RWPE2 (cell line): ENCODE data around the gene EIF4E2.
"Not testable (repeated sequence)": the region's sequence is repeated elsewhere in the genome, so short reads cannot be mapped to it uniquely, and the experiment has no call there.

Experiments used
- ATAC-seq: fragments of 200-7000 bp; cut with Tn5 transposase; 3 replicates; pipeline ENCODE4 v1.9.1; 2021; ENCODE audit warnings: low read depth
- DNase-seq: peaks from one replicate; pipeline ENCODE4 v3.0.0-alpha.2; 2020; ENCODE audit warnings: low spot score
- H3K27ac ChIP-seq: fragments of 450-650 bp; 2 replicates; pipeline ENCODE4 v1.5.1; 2017; ENCODE audit warnings: mild to moderate bottlenecking; ENCODE audit not compliant: poor library complexity, severe bottlenecking
- H3K27me3 ChIP-seq: fragments of 250-450 bp; sonication (Bioruptor Pico); 2 replicates; pipeline ENCODE4 v1.5.1; 2021; ENCODE audit warnings: mild to moderate bottlenecking, moderate library complexity; ENCODE audit not compliant: insufficient read depth, poor library complexity, severe bottlenecking
- H3K36me3 ChIP-seq: fragments of 250-450 bp; sonication (Bioruptor Pico); 2 replicates; pipeline ENCODE4 v1.5.1; 2020; ENCODE audit warnings: low read depth, mild to moderate bottlenecking, moderate library complexity
- H3K4me1 ChIP-seq: fragments of 250-450 bp; sonication (Bioruptor Pico); 2 replicates; pipeline ENCODE4 v1.5.1; 2021; ENCODE audit warnings: mild to moderate bottlenecking, moderate library complexity; ENCODE audit not compliant: insufficient read depth, poor library complexity, severe bottlenecking
- H3K4me3 ChIP-seq: fragments of 250-450 bp; sonication (Bioruptor Pico); 2 replicates; pipeline ENCODE4 v1.5.1; 2021; ENCODE audit warnings: mild to moderate bottlenecking, moderate library complexity; ENCODE audit not compliant: severe bottlenecking
- H3K9me3 ChIP-seq: fragments of 250-450 bp; sonication (Bioruptor Pico); 2 replicates; pipeline ENCODE4 v1.5.1; 2021; ENCODE audit warnings: mild to moderate bottlenecking, moderate library complexity; ENCODE audit not compliant: severe bottlenecking
- CTCF ChIP-seq: fragments of 450-650 bp; IDR thresholded peaks from one replicate; pipeline ENCODE4 v1.5.1; 2017; ENCODE audit warnings: mild to moderate bottlenecking, moderate library complexity; ENCODE audit not compliant: poor library complexity, severe bottlenecking

The EIF4E2 gene

DNA sequence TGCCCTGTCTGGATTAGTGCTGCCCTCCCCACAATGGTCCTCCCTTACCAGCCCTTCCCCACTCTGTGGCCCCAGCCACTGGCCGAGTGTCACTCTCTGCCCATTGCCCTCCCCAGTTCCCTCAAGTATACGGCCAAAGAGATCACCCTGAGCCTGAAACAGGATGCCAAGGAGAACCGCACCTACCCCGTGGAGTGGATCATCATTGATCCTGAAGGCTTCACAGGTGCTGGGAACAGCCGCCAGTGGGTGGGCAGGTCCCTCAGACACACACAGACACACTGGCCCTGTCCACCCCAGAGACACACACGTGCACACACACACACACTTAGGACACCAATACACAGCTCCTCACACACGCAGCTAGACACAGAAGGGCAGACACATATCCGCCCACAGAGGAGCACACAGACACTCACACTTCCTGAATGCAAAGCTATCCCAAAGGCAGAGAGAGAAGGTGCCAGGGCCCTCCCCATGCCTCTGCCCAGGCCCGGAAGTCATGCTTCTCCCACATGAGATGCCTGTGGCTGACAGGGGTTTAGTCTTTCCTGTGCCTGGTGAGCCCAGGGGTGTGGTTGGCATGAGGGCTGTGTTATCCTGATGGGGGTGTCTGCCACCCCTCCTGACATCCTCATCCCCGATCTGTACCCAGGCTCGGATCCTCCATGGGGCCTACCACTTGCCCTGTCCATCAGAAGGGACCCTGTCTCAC, 21.6 kb upstream of the EIF4E2 start:
- no peaks in the 10 kb centered on the region for H3K4me1 ChIP-seq
- H3K27ac ChIP-seq: no peak overlapping the region
- no peaks in the 10 kb centered on the region for H3K9me3 ChIP-seq
- peaks cover 9% of the 10 kb centered on the region for H3K27me3 ChIP-seq
- H3K36me3 ChIP-seq: no peaks in the 10 kb centered on the region
- no peak for TF ChIP-seq CTCF
- ATAC-seq (peak; percentile 28; the same call in 1 of the 3 replicates), DNase-seq (peak; percentile 30)
- no peak overlapping the region for H3K4me3 ChIP-seq

GRCh38 chr2:232529806-232530547, 20.5 kb upstream of the EIF4E2 start:
- Histone ChIP-seq H3K36me3 (no peaks in the 10 kb centered on the region), H3K27ac (no peak overlapping the region), H3K4me3 (no peak overlapping the region), H3K4me1 (no peaks in the 10 kb centered on the region), H3K27me3 (no peaks in the 10 kb centered on the region), H3K9me3 (no peaks in the 10 kb centered on the region)
- no peak for ATAC-seq
- DNase-seq: peak; percentile 49
- TF ChIP-seq CTCF: no peak

DNA sequence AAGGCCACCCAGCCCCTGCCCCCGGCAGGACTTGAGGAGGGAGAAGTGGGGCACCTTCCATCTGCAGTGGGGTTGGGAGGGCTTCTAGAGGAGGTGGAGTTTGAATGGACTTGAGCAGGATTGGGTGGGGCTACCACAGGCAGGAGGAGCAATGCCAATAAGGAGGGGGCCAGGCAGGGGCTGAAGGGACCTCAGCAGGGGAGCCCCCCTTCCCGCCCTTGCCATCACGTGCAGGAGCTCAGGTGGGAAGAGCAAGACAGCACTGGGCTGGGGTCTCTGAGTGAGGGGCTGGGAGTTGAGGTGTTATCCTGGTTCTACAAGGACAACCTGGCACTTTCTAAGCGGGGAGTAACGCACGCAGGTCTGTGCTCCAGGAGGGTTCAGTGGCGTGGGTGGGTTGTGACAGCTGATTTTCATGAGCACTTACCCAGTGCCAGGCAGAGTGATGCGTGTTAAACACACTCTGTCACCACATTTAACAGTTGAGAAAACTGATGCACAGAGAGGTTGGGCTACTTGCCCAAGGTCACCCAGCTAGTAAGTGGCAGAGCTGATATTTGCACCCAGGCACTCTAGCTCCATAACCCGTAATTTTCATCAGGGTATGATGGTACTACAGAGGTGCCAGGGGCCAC, 19.7 kb upstream of the EIF4E2 start:
- Histone ChIP-seq H3K4me3 (no peak overlapping the region), H3K36me3 (no peaks in the 10 kb centered on the region), H3K27ac (no peak overlapping the region), H3K9me3 (no peaks in the 10 kb centered on the region), H3K27me3 (no peaks in the 10 kb centered on the region), H3K4me1 (no peaks in the 10 kb centered on the region)
- no peak for TF ChIP-seq CTCF
- ATAC-seq: no peak
- DNase-seq: peak; percentile 37

- Histone ChIP-seq H3K9me3 (no peaks in the 10 kb centered on the region), H3K4me3 (no peak overlapping the region), H3K4me1 (no peaks in the 10 kb centered on the region), H3K27me3 (no peaks in the 10 kb centered on the region), H3K36me3 (no peaks in the 10 kb centered on the region), H3K27ac (no peak overlapping the region)
- DNase-seq (no peak), ATAC-seq (no peak)
- no peak for TF ChIP-seq CTCF
Measured at GRCh38 chr2:232532419-232532818, 18.1 kb upstream of the EIF4E2 start.

DNA sequence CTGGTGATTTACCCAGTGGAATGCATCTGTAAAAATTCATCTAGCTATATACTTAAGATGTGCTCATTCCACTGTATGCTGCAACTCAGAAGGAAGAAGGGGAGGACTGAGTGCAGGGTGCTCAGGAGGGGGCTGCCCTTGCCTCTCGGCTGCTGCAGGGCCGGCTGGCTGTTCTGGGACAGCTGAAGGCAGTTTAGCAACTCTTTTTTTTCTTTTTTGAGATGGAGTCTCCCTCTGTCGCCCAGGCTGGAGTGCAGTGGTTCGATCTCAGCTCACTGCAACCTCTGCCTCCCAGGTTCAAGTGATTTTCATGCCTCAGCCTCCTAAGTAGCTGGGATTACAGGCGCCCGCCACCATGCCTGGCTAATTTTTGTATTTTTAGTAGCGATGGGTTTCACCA, 17.7 kb upstream of the EIF4E2 start:
- not testable (repeated sequence) for ATAC-seq, H3K9me3 ChIP-seq, H3K4me3 ChIP-seq, H3K27ac ChIP-seq, H3K27me3 ChIP-seq, H3K36me3 ChIP-seq, H3K4me1 ChIP-seq, DNase-seq
